Right lobe of liver (tissue), 4 donors: ENCODE data around the gene SPTBN5.

Source experiments
- POLR2A ChIP-seq: fragments of 450-650 bp; IDR thresholded peaks from one replicate; pipeline ENCODE4 v1.6.1; 2017; ENCODE audit warnings: antibody characterized with exemption, mild to moderate bottlenecking
- TF ChIP-seq, protein P1 (sequence below), 4 donors: fragments of 200-600 bp in 3 of 4; fragments of 450-650 bp in 1 of 4; IDR thresholded peaks; one replicate each; pipeline versions ENCODE4 v1.5.1 to v1.8.0; 2016 to 2022; ENCODE audit warnings: antibody characterized with exemption in 4 of 4, mild to moderate bottlenecking in 2 of 4
- donor health status: DM: no; HTN: no; CAD: no.
- donor health status: DM: no; HTN: no; CAD: no.
- donor health status: DM: no; HTN: yes; CAD: no.

DNA sequence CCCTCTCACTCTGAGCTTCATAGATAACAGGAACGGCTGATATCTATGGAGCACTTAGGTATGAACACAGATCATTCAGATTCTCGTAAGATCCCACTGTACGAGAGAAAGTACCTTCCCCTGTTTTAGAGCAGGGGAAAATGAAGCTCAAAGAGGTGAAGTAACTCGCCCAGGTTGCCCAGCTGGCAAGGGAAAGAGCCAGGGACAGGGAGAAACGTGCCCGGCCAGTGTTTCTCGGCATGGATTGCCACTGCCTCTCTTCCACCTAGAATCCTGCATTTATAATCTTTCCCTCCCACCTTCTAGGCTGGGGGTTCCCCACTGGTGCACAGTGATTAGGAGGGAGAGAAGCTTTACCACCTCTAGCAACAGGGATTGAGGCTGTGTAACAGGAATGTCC is 39.5 kb upstream of the SPTBN5 start:
- TF ChIP-seq, protein P1, sequence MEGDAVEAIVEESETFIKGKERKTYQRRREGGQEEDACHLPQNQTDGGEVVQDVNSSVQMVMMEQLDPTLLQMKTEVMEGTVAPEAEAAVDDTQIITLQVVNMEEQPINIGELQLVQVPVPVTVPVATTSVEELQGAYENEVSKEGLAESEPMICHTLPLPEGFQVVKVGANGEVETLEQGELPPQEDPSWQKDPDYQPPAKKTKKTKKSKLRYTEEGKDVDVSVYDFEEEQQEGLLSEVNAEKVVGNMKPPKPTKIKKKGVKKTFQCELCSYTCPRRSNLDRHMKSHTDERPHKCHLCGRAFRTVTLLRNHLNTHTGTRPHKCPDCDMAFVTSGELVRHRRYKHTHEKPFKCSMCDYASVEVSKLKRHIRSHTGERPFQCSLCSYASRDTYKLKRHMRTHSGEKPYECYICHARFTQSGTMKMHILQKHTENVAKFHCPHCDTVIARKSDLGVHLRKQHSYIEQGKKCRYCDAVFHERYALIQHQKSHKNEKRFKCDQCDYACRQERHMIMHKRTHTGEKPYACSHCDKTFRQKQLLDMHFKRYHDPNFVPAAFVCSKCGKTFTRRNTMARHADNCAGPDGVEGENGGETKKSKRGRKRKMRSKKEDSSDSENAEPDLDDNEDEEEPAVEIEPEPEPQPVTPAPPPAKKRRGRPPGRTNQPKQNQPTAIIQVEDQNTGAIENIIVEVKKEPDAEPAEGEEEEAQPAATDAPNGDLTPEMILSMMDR (IDR thresholded peaks at IDR 0.05), result no peak
- TF ChIP-seq POLR2A, result no peak
